Stomach (tissue), 9 donors: ENCODE results near the gene CDYL. TPM values are rescaled to one million over a fixed set of nuclear protein-coding genes. Genes with fewer than 3 reads are reported as not detected.
A peak's percentile ranks its signal among the peaks of the same experiment; 100 is the strongest.

Experiments used
- DNase-seq, 2 donors: peaks; one replicate each; pipeline versions ENCODE4 v3.0.0 to v3.0.0-alpha.2; 2013 to 2019
- H3K27ac ChIP-seq, 5 donors: fragments of 200-600 bp in 4 of 5; sonication (generic) in 4 of 5; one replicate each; pipeline ENCODE4 v1.5.1; 2013 to 2019; ENCODE audit warnings: mild to moderate bottlenecking in 1 of 5, moderate library complexity in 1 of 5
- H3K27me3 ChIP-seq, 3 donors: fragments of 200-600 bp; sonication (generic); one replicate each; pipeline ENCODE4 v1.5.1; 2017 to 2019; ENCODE audit warnings: mixed run types in 1 of 3
- H3K36me3 ChIP-seq, 4 donors: fragments of 200-600 bp; sonication (generic); 1 replicate in 3 of 4; 2 replicates in 1 of 4; pipeline ENCODE4 v1.5.1; 2016 to 2019
- H3K4me1 ChIP-seq, 4 donors: fragments of 200-600 bp; sonication (generic); one replicate each; pipeline ENCODE4 v1.5.1; 2016 to 2019
- H3K4me3 ChIP-seq, 4 donors: fragments of 200-600 bp; sonication (generic) in 3 of 4; one replicate each; pipeline ENCODE4 v1.5.1; 2016 to 2019; ENCODE audit warnings: mild to moderate bottlenecking in 1 of 4
- H3K9me3 ChIP-seq, 4 donors: fragments of 200-600 bp; sonication (generic); one replicate each; pipeline ENCODE4 v1.5.1; 2016 to 2019
- EP300 ChIP-seq: sonication (generic); formaldehyde crosslinking; IDR thresholded peaks from one replicate; pipeline ENCODE4 v1.6.1; 2017; ENCODE audit warnings: antibody characterized with exemption
- POLR2A ChIP-seq, 4 donors: fragments of 450-650 bp; IDR thresholded peaks; one replicate each; pipeline ENCODE4 v1.6.1; 2016; ENCODE audit warnings: antibody characterized with exemption in 4 of 4, control low read depth in 2 of 4, mild to moderate bottlenecking in 1 of 4, moderate library complexity in 1 of 4
- POLR2AphosphoS5 ChIP-seq, 3 donors: sonication (generic); formaldehyde crosslinking; IDR thresholded peaks; one replicate each; pipeline ENCODE4 v1.6.1; 2016; ENCODE audit warnings: antibody characterized with exemption in 3 of 3
- WGBS, 5 donors: extraction: QIAGEN DNeasy Blood & Tissue Kit in 3 of 5; methylation state at CpG; one replicate each; pipeline versions ENCODE4 v1.1.5 to v1.1.7; 2013 to 2018; 5-methylcytosine and 5-hydroxymethylcytosine counted together
- intact Hi-C: fragments of 100-400 bp; cut with DNase I; formaldehyde crosslinking; loops from one replicate; pipeline ENCODE4 v1.15.1; 2023; ENCODE audit warnings: low total_unique reads
- polyA plus RNA-seq, 3 donors: library from polyadenylated mRNA; stranded (reverse); fragments of 200-250 nt; gene quantifications; one replicate each; pipeline ENCODE4 v1.2.3, GENCODE V29; 2013
- total RNA-seq, 5 donors: library from RNA; depleted of rRNA; stranded (reverse); fragments of >200 nt; gene quantifications; one replicate each; pipeline versions ENCODE4 v1.1.0 to v1.2.3, GENCODE V29; 2014 to 2016
- TF ChIP-seq, protein P1 (sequence below), 7 experiments: fragments of 450-650 bp in 4 of 7; fragments of 200-600 bp in 3 of 7; sonication (generic) in 3 of 7; IDR thresholded peaks; one replicate each; pipeline ENCODE4 v1.5.1; 2016 to 2019; ENCODE audit warnings: antibody characterized with exemption in 7 of 7, control low read depth in 2 of 7, mild to moderate bottlenecking in 1 of 7
- donor health status: healthy with polysubstance abuse.
- donor health status: Bipolar disorder and iron deficiency.
- donor health status: healthy.

CDYL gene
- total and polyA plus RNA-seq, 8 donors, result 6.2 to 226 (median 18.4) TPM

DNA sequence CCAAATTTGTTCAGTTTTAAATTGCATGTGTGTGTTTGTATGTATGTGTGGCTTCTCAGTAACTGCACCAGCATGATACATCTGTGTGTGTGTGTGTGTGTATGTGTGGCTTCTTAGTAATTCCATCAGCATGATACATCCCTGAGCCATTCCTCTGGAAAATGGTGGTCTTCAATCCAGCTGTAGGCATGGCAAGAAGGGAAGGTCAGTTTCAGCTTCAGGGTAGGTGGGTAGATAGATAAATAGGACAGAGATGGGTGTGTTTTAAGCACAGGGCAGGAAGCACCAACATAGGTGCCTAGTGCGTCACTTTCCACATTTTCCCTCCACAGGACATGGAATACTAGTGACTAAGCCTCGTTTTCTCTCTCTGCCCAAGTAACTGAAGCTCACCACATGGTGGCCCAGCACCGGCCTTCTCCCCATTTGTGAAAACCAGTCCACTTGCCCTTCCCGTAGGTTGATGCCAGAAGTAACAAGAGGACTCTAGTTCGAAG, 144.8 kb downstream of the CDYL start:
- TF ChIP-seq, protein P1, sequence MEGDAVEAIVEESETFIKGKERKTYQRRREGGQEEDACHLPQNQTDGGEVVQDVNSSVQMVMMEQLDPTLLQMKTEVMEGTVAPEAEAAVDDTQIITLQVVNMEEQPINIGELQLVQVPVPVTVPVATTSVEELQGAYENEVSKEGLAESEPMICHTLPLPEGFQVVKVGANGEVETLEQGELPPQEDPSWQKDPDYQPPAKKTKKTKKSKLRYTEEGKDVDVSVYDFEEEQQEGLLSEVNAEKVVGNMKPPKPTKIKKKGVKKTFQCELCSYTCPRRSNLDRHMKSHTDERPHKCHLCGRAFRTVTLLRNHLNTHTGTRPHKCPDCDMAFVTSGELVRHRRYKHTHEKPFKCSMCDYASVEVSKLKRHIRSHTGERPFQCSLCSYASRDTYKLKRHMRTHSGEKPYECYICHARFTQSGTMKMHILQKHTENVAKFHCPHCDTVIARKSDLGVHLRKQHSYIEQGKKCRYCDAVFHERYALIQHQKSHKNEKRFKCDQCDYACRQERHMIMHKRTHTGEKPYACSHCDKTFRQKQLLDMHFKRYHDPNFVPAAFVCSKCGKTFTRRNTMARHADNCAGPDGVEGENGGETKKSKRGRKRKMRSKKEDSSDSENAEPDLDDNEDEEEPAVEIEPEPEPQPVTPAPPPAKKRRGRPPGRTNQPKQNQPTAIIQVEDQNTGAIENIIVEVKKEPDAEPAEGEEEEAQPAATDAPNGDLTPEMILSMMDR (IDR thresholded peaks at IDR 0.05), result no peak
- TF ChIP-seq EP300, result no peak
- TF ChIP-seq POLR2A (IDR thresholded peaks at IDR 0.05), result no peak
- no peak for TF ChIP-seq POLR2AphosphoS5 (IDR thresholded peaks at IDR 0.05)
- H3K4me3 ChIP-seq, result no peak overlapping the region
- H3K27me3 ChIP-seq, result no peaks in the 10 kb centered on the region
- 82 to 93% (median 86%) methylated on average over 5 of the region's 5 CpGs for WGBS, 5 donors
- H3K27ac ChIP-seq, result no peak overlapping the region
- DNase-seq, result no peak
- no peaks in the 10 kb centered on the region for H3K9me3 ChIP-seq
- intact Hi-C loops, result no loop called here
- peaks cover 0 to 12% (median 0%) of the 10 kb centered on the region in 4 donors for H3K4me1 ChIP-seq
- no peaks in the 10 kb centered on the region for H3K36me3 ChIP-seq

DNA sequence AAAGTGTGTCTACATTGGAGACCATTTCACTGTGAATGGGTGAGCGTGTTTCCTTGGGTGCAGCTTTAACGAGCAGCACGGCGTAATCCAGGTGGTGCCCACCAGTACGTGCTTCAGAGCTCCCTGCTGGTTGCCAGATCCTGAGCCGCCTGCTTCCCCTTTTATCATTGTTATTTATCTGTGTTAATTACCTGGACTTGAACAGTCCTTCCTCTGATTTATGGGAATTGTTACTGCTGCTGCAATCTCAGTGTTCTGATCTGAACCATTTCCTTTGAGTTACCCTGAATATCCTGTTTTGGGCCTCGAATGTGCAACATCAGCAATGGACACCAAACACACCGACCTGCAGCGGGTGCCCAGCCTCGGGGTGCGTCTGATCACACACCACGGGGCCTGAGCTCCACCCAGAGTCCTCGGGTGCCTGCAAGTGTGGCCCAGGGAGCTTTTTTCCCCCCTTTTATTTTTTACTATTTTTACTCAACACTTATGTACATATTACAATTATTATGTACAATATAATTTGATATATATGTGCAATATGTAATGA, 146.4 kb downstream of the CDYL start:
- WGBS, 5 donors, result 78 to 91% (median 84%) methylated on average over 13 of the region's 13 CpGs
- TF ChIP-seq POLR2AphosphoS5 (IDR thresholded peaks at IDR 0.05) (no peak), EP300 (no peak), POLR2A (IDR thresholded peaks at IDR 0.05) (no peak)
- TF ChIP-seq, protein P1 (IDR thresholded peaks at IDR 0.05), result no peak
- no peaks in the 10 kb centered on the region for H3K27me3 ChIP-seq
- H3K27ac ChIP-seq, result no peak overlapping the region
- no peak overlapping the region for H3K4me3 ChIP-seq
- H3K4me1 ChIP-seq, result peaks cover 0 to 10% (median 0%) of the 10 kb centered on the region in 4 donors
- no peaks in the 10 kb centered on the region for H3K36me3 ChIP-seq
- intact Hi-C loops, result no loop called here
- no peak for DNase-seq
- H3K9me3 ChIP-seq, result no peaks in the 10 kb centered on the region

DNA sequence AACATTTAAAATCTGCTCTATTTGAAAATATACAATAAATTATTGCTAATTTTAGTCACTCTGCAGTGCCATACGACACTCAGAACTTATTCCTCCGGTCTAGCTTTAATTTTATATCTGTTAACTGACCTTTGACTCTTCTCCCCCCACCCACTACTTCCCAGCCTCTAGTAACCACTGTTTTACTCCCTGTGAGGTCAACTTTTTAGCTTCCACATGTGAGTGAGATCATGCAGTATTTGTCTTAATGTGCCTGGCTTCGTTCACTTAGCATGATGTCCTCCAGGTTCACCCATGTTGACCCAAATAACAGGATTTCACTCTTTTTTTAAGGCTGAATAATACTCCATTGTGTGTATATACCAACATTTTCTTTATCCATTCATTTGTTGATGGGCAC, 146.9 kb downstream of the CDYL start:
- Histone ChIP-seq H3K27ac (no peak overlapping the region), H3K4me1 (peaks cover 0 to 10% (median 0%) of the 10 kb centered on the region in 4 donors), H3K36me3 (no peaks in the 10 kb centered on the region), H3K27me3 (no peaks in the 10 kb centered on the region), H3K4me3 (no peak overlapping the region), H3K9me3 (no peaks in the 10 kb centered on the region)
- TF ChIP-seq POLR2AphosphoS5 (IDR thresholded peaks at IDR 0.05) (no peak), POLR2A (IDR thresholded peaks at IDR 0.05) (no peak), EP300 (no peak)
- TF ChIP-seq, protein P1 (IDR thresholded peaks at IDR 0.05), result no peak
- 78 to 91% (median 90%) methylated on average over 3 of the region's 3 CpGs for WGBS, 5 donors
- intact Hi-C loops, result no loop called here
- no peak for DNase-seq

DNA sequence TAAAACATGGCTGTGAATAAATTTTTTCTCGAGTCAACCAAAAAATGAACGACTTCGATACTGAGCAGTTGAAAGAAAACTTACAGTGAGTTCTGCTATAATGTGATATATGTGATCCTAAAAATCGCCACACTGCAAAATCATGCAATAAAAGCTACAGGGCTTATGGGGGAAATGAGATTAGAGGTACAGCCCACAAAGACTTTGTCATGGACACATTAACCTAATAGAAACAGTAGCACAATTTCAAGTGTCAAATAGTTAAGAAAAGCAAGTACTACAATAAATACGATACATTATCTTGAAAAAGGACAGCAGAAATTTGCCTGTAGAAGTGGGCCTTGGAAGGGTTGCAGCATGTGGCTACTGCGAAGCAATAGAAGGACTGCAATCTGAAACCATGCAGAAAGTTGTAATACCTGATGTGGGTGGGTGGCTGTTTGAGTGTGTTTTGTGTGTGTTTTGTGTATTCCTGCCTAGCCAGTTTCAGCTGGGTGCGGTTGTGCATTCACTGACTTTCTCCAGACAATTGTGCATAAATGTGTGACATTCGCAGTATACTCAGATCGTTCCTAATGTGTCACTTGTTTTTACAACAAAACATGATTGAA, 148.6 kb downstream of the CDYL start:
- intact Hi-C loops, result no loop called here
- Histone ChIP-seq H3K27me3 (no peaks in the 10 kb centered on the region), H3K4me1 (peaks cover 0 to 24% (median 4%) of the 10 kb centered on the region in 4 donors), H3K27ac (no peak overlapping the region), H3K4me3 (no peak overlapping the region), H3K9me3 (no peaks in the 10 kb centered on the region), H3K36me3 (no peaks in the 10 kb centered on the region)
- DNase-seq, result peak in 1 of 2 donors; percentile 66
- WGBS, 5 donors, result 86 to 94% (median 89%) methylated on average over 9 of the region's 9 CpGs
- TF ChIP-seq POLR2A (IDR thresholded peaks at IDR 0.05) (no peak), EP300 (no peak), POLR2AphosphoS5 (IDR thresholded peaks at IDR 0.05) (no peak)
- TF ChIP-seq, protein P1 (IDR thresholded peaks at IDR 0.05), result no peak
